ENCODE data around the gene TAF9B. TPM values are rescaled to one million over a fixed set of nuclear protein-coding genes. Genes with fewer than 3 reads are reported as not detected.

Gene TAF9B
- total and polyA plus RNA-seq, 2 donors (not counting 1 experiment from before 2014, with no cell fraction given): 2.2 to 13.7 TPM

GRCh38 chrX:78123190-78123589, 16.3 kb downstream of the TAF9B start:
- no peak for DNase-seq
- no peaks in the 10 kb centered on the region for H3K9me3 Mint-ChIP-seq (ENCODE audit: insufficient read depth)
- Histone ChIP-seq H3K27me3 (replicated peaks in 1 of 4; ENCODE audit: control extremely low read depth in 1 of 4, control insufficient read depth in 3 of 4, insufficient read depth in 4 of 4, low read length in 3 of 4) (no peaks in the 10 kb centered on the region), H3K4me2 (replicated peaks; ENCODE audit: low read depth, low read length, poor library complexity, severe bottlenecking) (no peak overlapping the region), H3K36me3 (replicated peaks in 1 of 2; ENCODE audit: control extremely low read depth in 1 of 2, control insufficient read depth in 1 of 2, extremely low read depth in 1 of 2, insufficient read depth in 2 of 2, low read length in 1 of 2) (peaks cover 3 to 73% of the 10 kb centered on the region in 2 experiments), H3K4me1 (ENCODE audit: control insufficient read depth in 2 of 2, insufficient read depth in 2 of 2, low read length in 2 of 2) (peaks cover 5 to 8% of the 10 kb centered on the region in 2 donors), H3K79me2 (ENCODE audit: control insufficient read depth, insufficient read depth, low read length) (no peaks in the 10 kb centered on the region), H3K9ac (ENCODE audit: low read length) (no peak overlapping the region), H4K20me1 (ENCODE audit: control insufficient read depth, insufficient read depth, low read length, poor library complexity, severe bottlenecking) (no peaks in the 10 kb centered on the region), H2AFZ (ENCODE audit: insufficient read depth, low read depth, low read length, poor library complexity, severe bottlenecking) (no peak overlapping the region), H3K4me3 (ENCODE audit: control extremely low read depth in 1 of 5, extremely low read depth in 1 of 5, insufficient read depth in 1 of 5, low read depth in 2 of 5, low read length in 4 of 5) (no peak overlapping the region), H3K9me3 (ENCODE audit: control extremely low read depth in 1 of 3, control insufficient read depth in 2 of 3, insufficient read depth in 1 of 3, low read length in 2 of 3) (peaks cover 0 to 10% (median 9%) of the 10 kb centered on the region in 3 donors), H3K27ac (ENCODE audit: low read length in 2 of 2) (no peak overlapping the region)
- TF ChIP-seq CTCF (IDR thresholded peaks at IDR 0.05): no peak
- no peak for TF ChIP-seq EZH2 (IDR thresholded peaks at IDR 0.05; ENCODE audit: borderline replicate concordance, insufficient read depth, low read depth, low read length, poor library complexity, severe bottlenecking)
- ATAC-seq (ENCODE audit: low read depth): no peak
- no peaks in the 10 kb centered on the region for H3K27me3 Mint-ChIP-seq
- ChIA-PET POLR2A (no interaction called here), CTCF (no interaction called here)
- H3K4me3 Mint-ChIP-seq: no peak overlapping the region
- peaks cover 11% of the 10 kb centered on the region for H3K4me1 Mint-ChIP-seq
- intact Hi-C loops (cut with micrococcal nuclease): no loop called here
- H3K27ac Mint-ChIP-seq: no peak overlapping the region

- intact Hi-C loops (cut with micrococcal nuclease): no loop called here
- peaks cover 8 to 84% of the 10 kb centered on the region in 2 experiments for H3K36me3 ChIP-seq (replicated peaks in 1 of 2; ENCODE audit: control extremely low read depth in 1 of 2, control insufficient read depth in 1 of 2, extremely low read depth in 1 of 2, insufficient read depth in 2 of 2, low read length in 1 of 2)
- no peaks in the 10 kb centered on the region for H3K27me3 ChIP-seq (replicated peaks in 1 of 4; ENCODE audit: control extremely low read depth in 1 of 4, control insufficient read depth in 3 of 4, insufficient read depth in 4 of 4, low read length in 3 of 4)
- H3K4me1 ChIP-seq (ENCODE audit: control insufficient read depth in 2 of 2, insufficient read depth in 2 of 2, low read length in 2 of 2): peaks cover 5 to 8% of the 10 kb centered on the region in 2 donors
- no peak for ATAC-seq (ENCODE audit: low read depth)
- H3K9me3 ChIP-seq (ENCODE audit: control extremely low read depth in 1 of 3, control insufficient read depth in 2 of 3, insufficient read depth in 1 of 3, low read length in 2 of 3): peaks cover 0 to 14% (median 9%) of the 10 kb centered on the region in 3 donors
- no peak for DNase-seq
- WGBS (ENCODE audit: insufficient coverage): no CpG with 5 or more reads among the region's 9 CpGs
- Mint-ChIP-seq H3K27ac (peak overlapping the region; percentile 71), H3K27me3 (no peaks in the 10 kb centered on the region), H3K9me3 (ENCODE audit: insufficient read depth) (no peaks in the 10 kb centered on the region), H3K4me1 (peaks cover 14% of the 10 kb centered on the region), H3K4me3 (no peak overlapping the region)
- H3K4me3 ChIP-seq (ENCODE audit: control extremely low read depth in 1 of 5, extremely low read depth in 1 of 5, insufficient read depth in 1 of 5, low read depth in 2 of 5, low read length in 4 of 5): no peak overlapping the region
- no peak overlapping the region for H3K9ac ChIP-seq (ENCODE audit: low read length)
- no peak for TF ChIP-seq EZH2 (IDR thresholded peaks at IDR 0.05; ENCODE audit: borderline replicate concordance, insufficient read depth, low read depth, low read length, poor library complexity, severe bottlenecking)
- TF ChIP-seq CTCF (IDR thresholded peaks at IDR 0.05): no peak
- POLR2A ChIA-PET: no interaction called here
- H3K27ac ChIP-seq (ENCODE audit: low read length in 2 of 2): peak overlapping the region in 1 of 2 donors; percentile 59
- no peak overlapping the region for H2AFZ ChIP-seq (ENCODE audit: insufficient read depth, low read depth, low read length, poor library complexity, severe bottlenecking)
- peaks cover 8% of the 10 kb centered on the region for H4K20me1 ChIP-seq (ENCODE audit: control insufficient read depth, insufficient read depth, low read length, poor library complexity, severe bottlenecking)
- peaks cover 4% of the 10 kb centered on the region for H3K79me2 ChIP-seq (ENCODE audit: control insufficient read depth, insufficient read depth, low read length)
- CTCF ChIA-PET: no interaction called here
- H3K4me2 ChIP-seq (replicated peaks; ENCODE audit: low read depth, low read length, poor library complexity, severe bottlenecking): no peak overlapping the region
These were observed 19.8 kb downstream of the TAF9B start for GRCh38 chrX:78119521-78120227.
